ENCODE measurements around the gene IRAK2. TPM values are rescaled to one million over a fixed set of nuclear protein-coding genes. Genes with fewer than 3 reads are reported as not detected.
A peak's percentile ranks its signal among the peaks of the same experiment; 100 is the strongest.
"Not testable (repeated sequence)": the region's sequence is repeated elsewhere in the genome, so short reads cannot be mapped to it uniquely, and the experiment has no call there.

The IRAK2 gene
- total and polyA plus RNA-seq, 7 donors: 3.9 to 21.3 (median 9.1) TPM

DNA sequence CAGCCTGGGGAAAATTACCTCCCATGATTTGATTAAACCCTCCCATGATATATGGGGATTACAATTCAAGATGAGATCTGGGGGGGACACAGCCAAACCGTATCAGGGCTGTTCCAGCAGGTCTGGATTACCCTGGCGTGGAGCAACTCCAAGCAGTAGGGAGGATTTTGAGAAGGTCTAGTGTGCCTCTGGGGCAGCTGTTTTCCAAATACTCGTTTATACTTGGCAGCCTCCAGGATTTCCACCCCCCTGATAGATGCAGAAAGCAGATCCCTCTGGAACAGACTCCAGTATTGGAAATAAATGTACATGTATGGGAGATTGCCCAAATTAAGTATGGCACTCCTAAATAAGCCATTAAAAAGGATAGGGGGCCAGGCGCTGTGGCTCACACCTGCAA, 7.7 kb upstream of the IRAK2 start:
- no peaks in the 10 kb centered on the region for H3K27me3 ChIP-seq (ENCODE audit: insufficient read depth in 3 of 3, low read length in 2 of 3)
- no peak for TF ChIP-seq CTCF (IDR thresholded peaks at IDR 0.05)
- no peak for ATAC-seq
- H3K9me3 ChIP-seq: no peaks in the 10 kb centered on the region
- intact Hi-C loops (cut with DNase I): no loop called here
- H3K27ac ChIP-seq: no peak overlapping the region
- WGBS, 3 donors: 28 to 40% (median 34%) methylated on average over 4 of the region's 4 CpGs
- no peaks in the 10 kb centered on the region for H3K4me1 ChIP-seq
- no peak overlapping the region for H3K4me3 ChIP-seq
- no peak for DNase-seq
- H3K36me3 ChIP-seq (ENCODE audit: insufficient read depth in 1 of 2, low read depth in 1 of 2): peaks cover 2 to 33% of the 10 kb centered on the region in 2 donors

DNA sequence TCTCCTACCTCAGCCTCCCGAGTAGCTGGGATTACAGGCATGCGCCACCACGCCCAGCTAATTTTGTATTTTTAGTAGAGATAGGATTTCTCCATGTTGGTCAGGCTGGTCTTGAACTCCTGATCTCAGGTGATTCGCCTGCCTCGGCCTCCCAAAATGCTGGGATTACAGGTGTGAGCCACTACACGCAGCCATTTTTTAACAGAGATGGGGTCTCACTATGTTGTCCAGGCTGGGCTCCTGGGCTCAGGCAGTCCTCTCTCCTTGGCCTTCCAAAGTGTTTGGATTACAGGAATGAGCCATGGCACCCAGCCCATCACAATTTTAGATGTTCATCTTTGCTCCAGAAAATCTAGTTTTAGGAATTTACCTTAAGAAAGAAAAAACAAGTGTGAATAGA, 6.2 kb upstream of the IRAK2 start:
- 94 to 99% (median 99%) methylated on average over 6 of the region's 6 CpGs for WGBS, 3 donors
- intact Hi-C loops (cut with DNase I); H3K4me1 ChIP-seq; H3K9me3 ChIP-seq; DNase-seq; ATAC-seq; H3K4me3 ChIP-seq; H3K27ac ChIP-seq; H3K27me3 ChIP-seq (ENCODE audit: insufficient read depth in 3 of 3, low read length in 2 of 3): not testable (repeated sequence)
- peaks cover 2 to 18% of the 10 kb centered on the region in 2 donors for H3K36me3 ChIP-seq (ENCODE audit: insufficient read depth in 1 of 2, low read depth in 1 of 2)

GRCh38 chr3:10160346-10160745, 4.4 kb upstream of the IRAK2 start:
- Histone ChIP-seq H3K4me1 (no peaks in the 10 kb centered on the region), H3K27me3 (ENCODE audit: insufficient read depth in 3 of 3, low read length in 2 of 3) (no peaks in the 10 kb centered on the region), H3K27ac (no peak overlapping the region), H3K4me3 (no peak overlapping the region), H3K9me3 (no peaks in the 10 kb centered on the region), H3K36me3 (ENCODE audit: insufficient read depth in 1 of 2, low read depth in 1 of 2) (peaks cover 0 to 2% of the 10 kb centered on the region in 2 donors)
- DNase-seq (no peak), ATAC-seq (no peak)
- TF ChIP-seq CTCF (IDR thresholded peaks at IDR 0.05): no peak
- WGBS, 3 donors: 38 to 68% (median 45%) methylated on average over 1 of the region's 1 CpG
- intact Hi-C loops (cut with DNase I): loop anchor here in 1 of 2 donors (5.0 kb wide), 1 partner anchor 67 kb away; no protein-coding TSS in a partner anchor

DNA sequence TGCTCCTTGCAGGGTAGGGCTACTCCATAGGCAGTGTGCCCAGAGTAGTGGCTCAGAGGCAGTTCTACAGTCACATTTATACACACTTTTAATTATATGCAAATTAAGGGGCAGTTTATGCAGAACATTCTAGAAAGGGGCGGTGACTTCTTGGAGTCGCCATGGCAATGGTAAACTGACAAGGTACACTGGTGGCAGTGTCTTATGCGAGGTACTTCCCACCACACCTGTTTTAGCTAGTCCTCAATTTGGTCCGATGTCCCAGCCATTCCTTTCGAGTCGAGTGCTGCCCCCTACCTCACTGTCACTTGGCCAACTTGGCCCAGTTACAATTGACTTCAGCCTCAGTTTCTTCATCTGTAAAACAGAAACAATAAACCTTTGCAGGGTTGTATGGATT, 3.8 kb upstream of the IRAK2 start:
- Histone ChIP-seq H3K4me1 (no peaks in the 10 kb centered on the region), H3K9me3 (no peaks in the 10 kb centered on the region), H3K36me3 (ENCODE audit: insufficient read depth in 1 of 2, low read depth in 1 of 2) (no peaks in the 10 kb centered on the region), H3K4me3 (no peak overlapping the region), H3K27ac (no peak overlapping the region), H3K27me3 (ENCODE audit: insufficient read depth in 3 of 3, low read length in 2 of 3) (no peaks in the 10 kb centered on the region)
- ATAC-seq: no peak
- TF ChIP-seq CTCF (IDR thresholded peaks at IDR 0.05): no peak
- no peak for DNase-seq
- WGBS, 3 donors: 62 to 74% (median 70%) methylated on average over 6 of the region's 6 CpGs
- intact Hi-C loops (cut with DNase I): loop anchor here in 1 of 2 donors (5.0 kb wide), 1 partner anchor 66 kb away; no protein-coding TSS in a partner anchor

DNA sequence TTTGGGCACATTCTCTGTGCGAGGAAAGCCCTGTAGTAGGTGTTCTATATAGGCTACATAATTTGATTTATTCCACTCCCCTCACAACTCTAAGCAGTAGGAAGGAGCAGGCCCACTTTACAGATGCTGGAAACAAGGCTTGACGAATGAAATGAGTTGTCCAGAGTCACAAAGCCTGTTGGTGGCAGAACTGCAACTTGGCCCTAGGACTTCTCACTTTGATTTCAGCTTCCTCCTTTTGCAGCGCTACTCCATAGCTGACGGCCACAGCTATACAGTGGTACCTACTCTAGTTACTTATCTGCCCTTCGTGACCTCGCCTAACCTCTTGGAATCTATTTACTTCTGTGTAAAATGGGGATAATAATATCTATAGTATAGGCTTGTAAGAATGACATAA, 2.5 kb upstream of the IRAK2 start:
- 91 to 93% (median 92%) methylated on average over 6 of the region's 6 CpGs for WGBS, 3 donors
- DNase-seq: no peak
- no peak overlapping the region for H3K27ac ChIP-seq
- peaks cover 0 to 12% of the 10 kb centered on the region in 2 donors for H3K36me3 ChIP-seq (ENCODE audit: insufficient read depth in 1 of 2, low read depth in 1 of 2)
- H3K4me1 ChIP-seq: no peaks in the 10 kb centered on the region
- intact Hi-C loops (cut with DNase I): loop anchor here in 1 of 2 donors (5.0 kb wide), 1 partner anchor 65 kb away; no protein-coding TSS in a partner anchor
- no peak overlapping the region for H3K4me3 ChIP-seq
- no peaks in the 10 kb centered on the region for H3K27me3 ChIP-seq (ENCODE audit: insufficient read depth in 3 of 3, low read length in 2 of 3)
- ATAC-seq: no peak
- no peaks in the 10 kb centered on the region for H3K9me3 ChIP-seq
- TF ChIP-seq CTCF (IDR thresholded peaks at IDR 0.05): no peak

GRCh38 chr3:10164201-10164545, 546 bp upstream of the IRAK2 start:
- H3K27ac ChIP-seq: not testable (repeated sequence)
- intact Hi-C loops (cut with DNase I): loop anchor here in 1 of 2 donors (5.0 kb wide), 1 partner anchor 63 kb away; no protein-coding TSS in a partner anchor

More at GRCh38 chr3:10164201-10164545, 546 bp upstream of the IRAK2 start:
- WGBS, 3 donors: 65 to 68% (median 67%) methylated on average over 12 of the region's 12 CpGs
- DNase-seq; H3K9me3 ChIP-seq; ATAC-seq; H3K4me1 ChIP-seq; H3K27me3 ChIP-seq (ENCODE audit: insufficient read depth in 3 of 3, low read length in 2 of 3): not testable (repeated sequence)
- peak overlapping the region; percentile 91 for H3K4me3 ChIP-seq
- H3K36me3 ChIP-seq (ENCODE audit: insufficient read depth in 1 of 2, low read depth in 1 of 2): peaks cover 0 to 18% of the 10 kb centered on the region in 2 donors
